H9 (cell line): ENCODE measurements around the gene ATP2C1. TPM values are rescaled to one million over a fixed set of nuclear protein-coding genes. Genes with fewer than 3 reads are reported as not detected.

Experiments
- DNase-seq: peaks from one replicate; pipeline ENCODE4 v3.0.0-alpha.2; 2017
- H2AFZ ChIP-seq: one replicate; pipeline ENCODE4 v1.6.1; 2013; ENCODE audit warnings: mild to moderate bottlenecking, low read length, control low read depth, moderate library complexity
- H2AK5ac ChIP-seq: 2 replicates; pipeline ENCODE4 v1.6.1; 2013; ENCODE audit warnings: low read length, control low read depth, mixed read lengths; ENCODE audit not compliant: insufficient read length
- H2BK120ac ChIP-seq: one replicate; pipeline ENCODE4 v1.6.1; 2013; ENCODE audit warnings: low read depth, mild to moderate bottlenecking, low read length, control low read depth, inconsistent platforms; ENCODE audit not compliant: poor library complexity, severe bottlenecking
- H2BK12ac ChIP-seq: 2 replicates; pipeline ENCODE4 v1.6.1; 2013; ENCODE audit warnings: low read length, control low read depth, mixed read lengths, low read depth; ENCODE audit not compliant: insufficient read length
- H2BK15ac ChIP-seq: 2 replicates; pipeline ENCODE4 v1.6.1; 2013; ENCODE audit warnings: low read depth, low read length, control low read depth
- H2BK20ac ChIP-seq: one replicate; pipeline ENCODE4 v1.6.1; 2013; ENCODE audit warnings: low read depth, mild to moderate bottlenecking, low read length, control low read depth, inconsistent platforms; ENCODE audit not compliant: poor library complexity, severe bottlenecking
- H2BK5ac ChIP-seq: 2 replicates; pipeline ENCODE4 v1.6.1; 2013; ENCODE audit warnings: low read length, control low read depth, mixed read lengths; ENCODE audit not compliant: insufficient read length
- H3K14ac ChIP-seq: 2 replicates; pipeline ENCODE4 v1.6.1; 2013; ENCODE audit warnings: low read length, control low read depth; ENCODE audit not compliant: insufficient read depth
- H3K18ac ChIP-seq: 2 replicates; pipeline ENCODE4 v1.6.1; 2013; ENCODE audit warnings: low read depth, mild to moderate bottlenecking, mixed read lengths, low read length, control low read depth; ENCODE audit not compliant: insufficient read length
- H3K23ac ChIP-seq: 2 replicates; pipeline ENCODE4 v1.6.1; 2013; ENCODE audit warnings: low read length, control low read depth, mixed read lengths, low read depth; ENCODE audit not compliant: insufficient read length
- H3K23me2 ChIP-seq: 2 replicates; pipeline ENCODE4 v1.6.1; 2013; ENCODE audit warnings: low read depth, mild to moderate bottlenecking, mixed read lengths, low read length, control low read depth; ENCODE audit not compliant: insufficient read length, poor library complexity, severe bottlenecking
- H3K27ac ChIP-seq: 2 replicates; pipeline ENCODE4 v1.5.1; 2013; ENCODE audit warnings: low read length, control low read depth, mixed read lengths, low read depth; ENCODE audit not compliant: insufficient read length
- H3K27me3 ChIP-seq: 2 replicates; pipeline ENCODE4 v1.6.1; 2013; ENCODE audit warnings: low read length, control low read depth, inconsistent platforms; ENCODE audit not compliant: insufficient read depth
- H3K4ac ChIP-seq: 2 replicates; pipeline ENCODE4 v1.6.1; 2013; ENCODE audit warnings: low read depth, mild to moderate bottlenecking, control low read depth, inconsistent platforms, low read length, moderate library complexity
- H3K4me1 ChIP-seq: 2 replicates; pipeline ENCODE4 v1.6.1; 2013; ENCODE audit warnings: low read length, control low read depth, inconsistent platforms; ENCODE audit not compliant: insufficient read depth
- H3K4me2 ChIP-seq: 2 replicates; pipeline ENCODE4 v1.6.1; 2013; ENCODE audit warnings: low read length, control low read depth, mixed read lengths; ENCODE audit not compliant: insufficient read length, insufficient read depth
- H3K56ac ChIP-seq: 2 replicates; pipeline ENCODE4 v1.6.1; 2013; ENCODE audit warnings: low read depth, mild to moderate bottlenecking, mixed read lengths, low read length, control low read depth; ENCODE audit not compliant: insufficient read length
- H3K79me1 ChIP-seq: 2 replicates; pipeline ENCODE4 v1.6.1; 2013; ENCODE audit warnings: low read depth, mild to moderate bottlenecking, moderate library complexity, low read length, control low read depth, inconsistent platforms; ENCODE audit not compliant: insufficient read depth, poor library complexity, severe bottlenecking
- H3K79me2 ChIP-seq: 2 replicates; pipeline ENCODE4 v1.6.1; 2013; ENCODE audit warnings: low read length, control low read depth, inconsistent platforms; ENCODE audit not compliant: insufficient read depth
- H3K9ac ChIP-seq: 2 replicates; pipeline ENCODE4 v1.6.1; 2013; ENCODE audit warnings: low read length, control low read depth, mixed read lengths; ENCODE audit not compliant: insufficient read length; ENCODE audit errors: extremely low read depth
- H3K9me3 ChIP-seq: one replicate; pipeline ENCODE4 v1.6.1; 2013; ENCODE audit warnings: low read depth, low read length, inconsistent platforms; ENCODE audit not compliant: control insufficient read depth
- H3T11ph ChIP-seq: one replicate; pipeline ENCODE4 v1.6.1; 2013; ENCODE audit warnings: mild to moderate bottlenecking, low read length, control low read depth, inconsistent platforms
- H4K20me1 ChIP-seq: one replicate; pipeline ENCODE4 v1.6.1; 2013; ENCODE audit not compliant: control insufficient read depth, insufficient read length, insufficient read depth
- H4K5ac ChIP-seq: 2 replicates; pipeline ENCODE4 v1.6.1; 2013; ENCODE audit warnings: low read depth, mild to moderate bottlenecking, mixed read lengths, low read length, control low read depth; ENCODE audit not compliant: insufficient read length
- H4K8ac ChIP-seq: replicated peaks from 2 replicates; pipeline ENCODE4 v1.6.1; 2013; ENCODE audit warnings: low read length, control low read depth, mixed read lengths, low read depth; ENCODE audit not compliant: insufficient read length
- H4K91ac ChIP-seq: 2 replicates; pipeline ENCODE4 v1.6.1; 2013; ENCODE audit warnings: low read depth, mild to moderate bottlenecking, moderate library complexity, mixed read lengths, low read length, control low read depth; ENCODE audit not compliant: insufficient read length
- H3K27ac Mint-ChIP-seq, 3 experiments: 2 replicates in 2 of 3; 3 replicates in 1 of 3; pipeline ENCODE4 v1.8.0; 2020 to 2021; ENCODE audit warnings: mixed read lengths in 3 of 3, mild to moderate bottlenecking in 1 of 3, moderate library complexity in 1 of 3
- H3K27me3 Mint-ChIP-seq: 2 replicates; pipeline ENCODE4 v1.8.0; 2021; ENCODE audit warnings: low read depth, mild to moderate bottlenecking, moderate library complexity, mixed read lengths
- H3K36me3 Mint-ChIP-seq, 3 experiments: 2 replicates in 2 of 3; 3 replicates in 1 of 3; pipeline ENCODE4 v1.8.0; 2020 to 2021; ENCODE audit warnings: low read depth in 3 of 3, mixed read lengths in 3 of 3; ENCODE audit not compliant: insufficient read depth in 1 of 3
- H3K4me1 Mint-ChIP-seq, 2 experiments: 2 replicates each; pipeline ENCODE4 v1.8.0; 2020; ENCODE audit warnings: mixed read lengths in 2 of 2
- H3K4me3 Mint-ChIP-seq, 2 experiments: 2 replicates in 1 of 2; 3 replicates in 1 of 2; pipeline ENCODE4 v1.8.0; 2020 to 2021; ENCODE audit warnings: mild to moderate bottlenecking in 2 of 2, mixed read lengths in 2 of 2, moderate library complexity in 1 of 2
- H3K9me3 Mint-ChIP-seq, 2 experiments: 2 replicates in 1 of 2; 3 replicates in 1 of 2; pipeline ENCODE4 v1.8.0; 2020; ENCODE audit warnings: mild to moderate bottlenecking in 2 of 2, mixed read lengths in 2 of 2, moderate library complexity in 1 of 2
- WGBS: extraction: QIAGEN DNeasy Blood & Tissue Kit; methylation state at CpG from one replicate; pipeline ENCODE4 v1.1.7; 2013; ENCODE audit warnings: missing lambda C conversion rate, low lambda C conversion rate, mixed read lengths; ENCODE audit not compliant: insufficient read length; ENCODE audit errors: extremely low coverage; 5-methylcytosine and 5-hydroxymethylcytosine counted together
- total RNA-seq: library from RNA; stranded (reverse); gene quantifications from 2 replicates; pipeline ENCODE4 v1.2.1, GENCODE V29; 2021
- TF ChIP-seq, protein P1 (sequence below): fragments of 200-600 bp; sonication (generic); conservative IDR thresholded peaks from 3 replicates; pipeline ENCODE4 v1.8.0; 2021; ENCODE audit warnings: antibody characterized with exemption, mild to moderate bottlenecking

ATP2C1 gene
- total RNA-seq, 1 experiment from 2014 or later = 65.5 TPM

DNA sequence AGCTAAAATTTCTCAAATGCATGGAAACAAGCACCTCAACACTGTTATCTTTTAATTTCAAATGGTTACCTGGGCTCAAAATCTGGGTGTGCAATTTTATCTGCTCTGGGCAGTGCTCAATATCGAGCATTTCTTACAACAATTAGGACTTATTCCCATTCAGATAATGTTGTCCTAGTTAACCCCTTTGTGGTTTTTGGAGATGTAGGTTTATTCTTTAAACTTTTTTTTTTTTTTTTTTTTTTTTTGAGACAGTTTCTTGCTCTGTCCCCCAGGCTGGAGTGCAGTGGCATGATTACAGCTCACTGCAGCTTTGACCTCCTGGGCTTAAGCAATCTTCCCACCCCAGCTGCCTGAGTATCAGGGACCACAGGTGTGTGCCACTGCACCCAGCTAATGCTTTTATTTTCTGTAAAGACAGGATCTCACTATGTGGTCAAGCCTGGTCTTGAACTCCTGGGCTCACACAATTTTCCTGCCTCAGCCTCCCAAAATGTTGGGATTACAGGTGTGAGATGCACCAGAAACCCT lies 4.4 kb upstream of the ATP2C1 start:
- Mint-ChIP-seq H3K4me3 (no peak overlapping the region), H3K9me3 (no peaks in the 10 kb centered on the region), H3K27me3 (no peaks in the 10 kb centered on the region; the same call in 1 of the 2 replicates), H3K36me3 (no peaks in the 10 kb centered on the region), H3K27ac (no peak overlapping the region), H3K4me1 (peaks cover 3 to 4% of the 10 kb centered on the region in 2 experiments)
- WGBS = no CpG with 5 or more reads among the region's 1 CpG
- Histone ChIP-seq H4K8ac (no peak overlapping the region), H4K20me1 (no peaks in the 10 kb centered on the region), H2BK15ac (no peak overlapping the region), H3K23me2 (peaks cover 7% of the 10 kb centered on the region), H3K27ac (no peak overlapping the region), H2BK120ac (no peak overlapping the region), H3K4me2 (no peak overlapping the region), H3K79me2 (no peaks in the 10 kb centered on the region), H3T11ph (no peak overlapping the region), H3K79me1 (no peaks in the 10 kb centered on the region), H3K4ac (no peak overlapping the region), H4K91ac (no peak overlapping the region), H2AK5ac (no peak overlapping the region), H3K14ac (no peak overlapping the region), H2BK5ac (no peak overlapping the region), H3K18ac (no peak overlapping the region), H2BK12ac (no peak overlapping the region), H3K23ac (no peak overlapping the region), H3K9ac (no peak overlapping the region), H3K56ac (no peak overlapping the region), H3K9me3 (no peaks in the 10 kb centered on the region), H2AFZ (no peak overlapping the region), H2BK20ac (no peak overlapping the region), H4K5ac (no peak overlapping the region), H3K4me1 (no peaks in the 10 kb centered on the region), H3K27me3 (no peaks in the 10 kb centered on the region)
- TF ChIP-seq, protein P1, sequence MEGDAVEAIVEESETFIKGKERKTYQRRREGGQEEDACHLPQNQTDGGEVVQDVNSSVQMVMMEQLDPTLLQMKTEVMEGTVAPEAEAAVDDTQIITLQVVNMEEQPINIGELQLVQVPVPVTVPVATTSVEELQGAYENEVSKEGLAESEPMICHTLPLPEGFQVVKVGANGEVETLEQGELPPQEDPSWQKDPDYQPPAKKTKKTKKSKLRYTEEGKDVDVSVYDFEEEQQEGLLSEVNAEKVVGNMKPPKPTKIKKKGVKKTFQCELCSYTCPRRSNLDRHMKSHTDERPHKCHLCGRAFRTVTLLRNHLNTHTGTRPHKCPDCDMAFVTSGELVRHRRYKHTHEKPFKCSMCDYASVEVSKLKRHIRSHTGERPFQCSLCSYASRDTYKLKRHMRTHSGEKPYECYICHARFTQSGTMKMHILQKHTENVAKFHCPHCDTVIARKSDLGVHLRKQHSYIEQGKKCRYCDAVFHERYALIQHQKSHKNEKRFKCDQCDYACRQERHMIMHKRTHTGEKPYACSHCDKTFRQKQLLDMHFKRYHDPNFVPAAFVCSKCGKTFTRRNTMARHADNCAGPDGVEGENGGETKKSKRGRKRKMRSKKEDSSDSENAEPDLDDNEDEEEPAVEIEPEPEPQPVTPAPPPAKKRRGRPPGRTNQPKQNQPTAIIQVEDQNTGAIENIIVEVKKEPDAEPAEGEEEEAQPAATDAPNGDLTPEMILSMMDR = no peak
- no peak for DNase-seq
